Ishikawa (cell line): ENCODE measurements around the gene TMEM237.

Experiments used
- CREB1 ChIP-seq: IDR thresholded peaks from 2 replicates; pipeline ENCODE4 v1.6.1; 2012; ENCODE audit warnings: low read depth
- EGR1 ChIP-seq: IDR thresholded peaks from 2 replicates; pipeline ENCODE4 v1.6.1; 2012
- EP300 ChIP-seq: IDR thresholded peaks from 2 replicates; pipeline ENCODE4 v1.6.1; 2012; ENCODE audit warnings: borderline replicate concordance
- TAF1 ChIP-seq: IDR thresholded peaks from 2 replicates; pipeline ENCODE4 v1.6.1; 2012; ENCODE audit warnings: low read depth, mild to moderate bottlenecking
- YY1 ChIP-seq: IDR thresholded peaks from 2 replicates; pipeline ENCODE4 v1.6.1; 2012; ENCODE audit warnings: low read depth
- TF ChIP-seq, protein P1 (sequence below): IDR thresholded peaks from 2 replicates; pipeline ENCODE4 v1.6.1; 2012

DNA sequence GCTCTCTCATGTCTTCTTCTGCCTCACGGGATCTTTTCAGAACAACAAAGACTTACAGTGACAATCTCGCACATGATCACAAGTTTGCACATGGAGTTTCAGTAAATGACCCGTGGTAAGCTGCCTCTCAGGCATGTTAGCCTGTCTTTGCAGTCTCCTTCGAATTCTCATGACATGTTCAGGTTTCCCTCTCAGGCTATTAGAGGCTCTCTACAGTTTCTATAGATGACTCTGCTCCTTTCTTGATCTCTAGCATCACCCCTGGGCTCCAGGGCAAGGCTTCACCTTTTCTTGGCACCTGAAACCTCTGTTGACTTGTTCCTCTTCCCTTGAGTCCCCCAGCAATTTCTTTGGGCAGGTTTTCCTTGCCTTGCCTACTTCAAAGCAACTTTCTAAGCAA, 32.2 kb upstream of the TMEM237 start:
- no peak for TF ChIP-seq TAF1
- no peak for TF ChIP-seq EP300
- TF ChIP-seq YY1 = no peak
- TF ChIP-seq, protein P1, sequence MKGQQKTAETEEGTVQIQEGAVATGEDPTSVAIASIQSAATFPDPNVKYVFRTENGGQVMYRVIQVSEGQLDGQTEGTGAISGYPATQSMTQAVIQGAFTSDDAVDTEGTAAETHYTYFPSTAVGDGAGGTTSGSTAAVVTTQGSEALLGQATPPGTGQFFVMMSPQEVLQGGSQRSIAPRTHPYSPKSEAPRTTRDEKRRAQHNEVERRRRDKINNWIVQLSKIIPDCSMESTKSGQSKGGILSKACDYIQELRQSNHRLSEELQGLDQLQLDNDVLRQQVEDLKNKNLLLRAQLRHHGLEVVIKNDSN = no peak
- no peak for TF ChIP-seq CREB1
- no peak for TF ChIP-seq EGR1
